Esophagus squamous epithelium (tissue), 4 donors: ENCODE results near the gene IFIT3.

ENCODE experiments used
- POLR2A ChIP-seq, 4 donors: fragments of 450-650 bp; IDR thresholded peaks; one replicate each; pipeline ENCODE4 v1.6.1; 2017; ENCODE audit warnings: antibody characterized with exemption in 4 of 4, mild to moderate bottlenecking in 4 of 4, moderate library complexity in 3 of 4
- TF ChIP-seq, protein P1 (sequence below), 6 experiments: fragments of 450-650 bp in 4 of 6; fragments of 200-600 bp in 2 of 6; sonication (generic) in 2 of 6; IDR thresholded peaks; one replicate each; pipeline ENCODE4 v1.5.1; 2016 to 2019; ENCODE audit warnings: antibody characterized with exemption in 6 of 6, mild to moderate bottlenecking in 4 of 6, moderate library complexity in 4 of 6

DNA sequence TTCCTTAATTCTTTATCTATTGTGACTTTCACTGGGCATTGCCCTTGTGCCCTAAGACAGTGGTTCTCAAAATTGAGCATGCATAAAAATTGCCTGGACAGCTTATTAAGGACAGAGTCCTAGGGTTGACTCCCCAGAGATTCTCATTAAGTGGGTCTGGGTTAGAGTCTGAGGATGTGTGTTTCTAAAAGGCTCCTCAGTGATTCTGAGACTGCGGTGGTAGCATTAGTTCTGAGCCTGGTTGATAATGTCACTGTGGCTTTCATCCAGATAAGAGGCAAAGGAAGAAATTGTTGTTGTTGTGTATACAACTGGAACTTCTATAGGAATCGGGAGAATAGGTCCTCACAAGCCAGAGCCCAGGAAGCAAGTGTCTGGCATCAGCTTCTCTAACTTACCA lies 24.6 kb upstream of the IFIT3 start:
- TF ChIP-seq, protein P1, sequence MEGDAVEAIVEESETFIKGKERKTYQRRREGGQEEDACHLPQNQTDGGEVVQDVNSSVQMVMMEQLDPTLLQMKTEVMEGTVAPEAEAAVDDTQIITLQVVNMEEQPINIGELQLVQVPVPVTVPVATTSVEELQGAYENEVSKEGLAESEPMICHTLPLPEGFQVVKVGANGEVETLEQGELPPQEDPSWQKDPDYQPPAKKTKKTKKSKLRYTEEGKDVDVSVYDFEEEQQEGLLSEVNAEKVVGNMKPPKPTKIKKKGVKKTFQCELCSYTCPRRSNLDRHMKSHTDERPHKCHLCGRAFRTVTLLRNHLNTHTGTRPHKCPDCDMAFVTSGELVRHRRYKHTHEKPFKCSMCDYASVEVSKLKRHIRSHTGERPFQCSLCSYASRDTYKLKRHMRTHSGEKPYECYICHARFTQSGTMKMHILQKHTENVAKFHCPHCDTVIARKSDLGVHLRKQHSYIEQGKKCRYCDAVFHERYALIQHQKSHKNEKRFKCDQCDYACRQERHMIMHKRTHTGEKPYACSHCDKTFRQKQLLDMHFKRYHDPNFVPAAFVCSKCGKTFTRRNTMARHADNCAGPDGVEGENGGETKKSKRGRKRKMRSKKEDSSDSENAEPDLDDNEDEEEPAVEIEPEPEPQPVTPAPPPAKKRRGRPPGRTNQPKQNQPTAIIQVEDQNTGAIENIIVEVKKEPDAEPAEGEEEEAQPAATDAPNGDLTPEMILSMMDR (IDR thresholded peaks at IDR 0.05), result no peak
- no peak for TF ChIP-seq POLR2A (IDR thresholded peaks at IDR 0.05)
